Keratinocyte (primary cell): ENCODE measurements around the gene ITPR2. TPM values are rescaled to one million over a fixed set of nuclear protein-coding genes. Genes with fewer than 3 reads are reported as not detected.
"Not testable (repeated sequence)": the region's sequence is repeated elsewhere in the genome, so short reads cannot be mapped to it uniquely, and the experiment has no call there.

ENCODE experiments used
- DNase-seq: peaks from one replicate; pipeline ENCODE4 v3.0.0-alpha.2; 2011; ENCODE audit warnings: low read depth, missing footprints, low spot score
- FAIRE-seq: peaks from 2 replicates; lab custom pipeline; 2011; peaks lifted over from hg19 to GRCh38; lab: Jason Lieb, UNC
- H2AFZ ChIP-seq: 2 replicates; pipeline ENCODE4 v1.6.0; 2012; ENCODE audit warnings: low read length, control low read depth, inconsistent platforms; ENCODE audit not compliant: control insufficient read depth
- H3K27ac ChIP-seq: 2 replicates; pipeline ENCODE4 v1.5.1; 2011; ENCODE audit warnings: low read length; ENCODE audit not compliant: control insufficient read depth, insufficient read depth
- H3K27me3 ChIP-seq: 3 replicates; pipeline ENCODE4 v1.6.0; 2011; ENCODE audit warnings: low read length; ENCODE audit not compliant: control insufficient read depth, insufficient read depth; ENCODE audit errors: extremely low read depth
- H3K36me3 ChIP-seq, 2 experiments: 2 replicates in 1 of 2; 3 replicates in 1 of 2; pipeline ENCODE4 v1.5.1; 2011; ENCODE audit warnings: low read length in 2 of 2, mild to moderate bottlenecking in 1 of 2; ENCODE audit not compliant: control insufficient read depth in 2 of 2, insufficient read depth in 2 of 2; ENCODE audit errors: extremely low read depth in 1 of 2
- H3K4me1 ChIP-seq: 3 replicates; pipeline ENCODE4 v1.5.1; 2011; ENCODE audit warnings: low read length; ENCODE audit not compliant: control insufficient read depth, insufficient read depth; ENCODE audit errors: extremely low read depth
- H3K4me2 ChIP-seq: 3 replicates; pipeline ENCODE4 v1.6.0; 2011; ENCODE audit warnings: low read depth, low read length; ENCODE audit not compliant: control insufficient read depth, insufficient read depth; ENCODE audit errors: extremely low read depth
- H3K4me3 ChIP-seq, 3 experiments: fragments of 200-600 bp in 1 of 3; sonication (generic) in 1 of 3; 2 replicates in 2 of 3; 3 replicates in 1 of 3; pipeline ENCODE4 v1.5.1; 2011 to 2016; ENCODE audit warnings: low read length in 3 of 3, mild to moderate bottlenecking in 3 of 3, control low read depth in 2 of 3, inconsistent platforms in 1 of 3, low read depth in 1 of 3, mixed read lengths in 1 of 3, mixed run types in 1 of 3, moderate library complexity in 1 of 3; ENCODE audit not compliant: control insufficient read depth in 2 of 3, insufficient read depth in 2 of 3; ENCODE audit errors: extremely low read depth in 1 of 3
- H3K79me2 ChIP-seq: 2 replicates; pipeline ENCODE4 v1.6.0; 2012; ENCODE audit warnings: low read length; ENCODE audit not compliant: control insufficient read depth, insufficient read depth
- H3K9ac ChIP-seq: 3 replicates; pipeline ENCODE4 v1.6.0; 2011; ENCODE audit warnings: low read length; ENCODE audit not compliant: control insufficient read depth, insufficient read depth; ENCODE audit errors: extremely low read depth
- H3K9me1 ChIP-seq: 3 replicates; pipeline ENCODE4 v1.6.0; 2011; ENCODE audit warnings: low read length; ENCODE audit not compliant: control insufficient read depth, insufficient read depth; ENCODE audit errors: extremely low read depth
- H3K9me3 ChIP-seq: 2 replicates; pipeline ENCODE4 v1.5.1; 2012; ENCODE audit warnings: low read depth, low read length; ENCODE audit not compliant: control insufficient read depth
- H4K20me1 ChIP-seq: 3 replicates; pipeline ENCODE4 v1.6.0; 2011; ENCODE audit warnings: low read length; ENCODE audit not compliant: control insufficient read depth, insufficient read depth; ENCODE audit errors: extremely low read depth
- CTCF ChIP-seq, 3 experiments: IDR thresholded peaks in 1 of 3; conservative IDR thresholded peaks in 1 of 3; optimal IDR thresholded peaks in 1 of 3; 2 replicates in 2 of 3; 3 replicates in 1 of 3; pipeline versions ENCODE3 to v1.5.1; 2011; ENCODE audit warnings: low read length in 3 of 3, mild to moderate bottlenecking in 3 of 3, moderate library complexity in 2 of 3, control low read depth in 1 of 3, inconsistent platforms in 1 of 3; ENCODE audit not compliant: insufficient read depth in 2 of 3; ENCODE audit errors: extremely low read depth in 1 of 3
- EZH2 ChIP-seq: IDR thresholded peaks from one replicate; pipeline ENCODE4 v1.6.1; 2012; ENCODE audit warnings: inconsistent platforms, mild to moderate bottlenecking, low read length, moderate library complexity
- dilution Hi-C: fragments of 300-500 bp; cut with MboI; formaldehyde crosslinking; loops from one replicate; pipeline ENCODE4 v1.7.0; 2020; ENCODE audit warnings: low sequenced_read_pairs; ENCODE audit not compliant: extremely low pct_ligation_motif_present
- polyA plus RNA-seq, 5 experiments: library from polyadenylated mRNA; depleted of rRNA in 3 of 5; stranded (reverse) in 3 of 5; stranded (forward) in 1 of 5; unstranded in 1 of 5; fragments of >200 nt; gene quantifications; 1 replicate in 1 of 5; 2 replicates in 3 of 5; 3 replicates in 1 of 5; pipeline versions ENCODE4 v1.2.1 to v1.2.3, GENCODE V29; 2011 to 2012; ENCODE audit warnings: missing spikeins in 2 of 5, low read depth in 1 of 5, low replicate concordance in 1 of 5

The ITPR2 gene
- polyA plus RNA-seq, 1 donor (not counting 4 experiments of a cell fraction or from before 2014, with no cell fraction given) = 7.6 TPM

DNA sequence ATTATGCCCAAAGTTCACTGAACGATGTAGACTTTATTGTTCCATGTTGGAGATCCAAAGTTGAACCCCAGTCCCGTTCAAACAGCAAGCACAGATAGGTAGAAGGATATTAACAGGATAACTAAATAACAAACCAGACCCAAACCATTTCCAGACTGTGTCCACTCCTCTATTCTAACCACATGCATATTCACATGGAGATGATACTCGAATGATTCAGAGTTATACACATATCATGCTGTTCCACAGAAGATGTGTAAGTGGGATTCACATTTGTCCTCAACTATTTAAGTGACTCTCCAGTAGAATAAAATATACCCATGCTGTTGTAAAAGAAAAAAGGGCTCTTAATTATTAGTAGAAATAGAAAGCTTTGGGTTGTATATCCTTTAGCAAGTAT is 185.9 kb downstream of the ITPR2 start:
- H3K27ac ChIP-seq = no peak overlapping the region
- no peak overlapping the region for H2AFZ ChIP-seq
- H3K36me3 ChIP-seq = peaks cover 0 to 2% of the 10 kb centered on the region in 2 experiments
- H3K27me3 ChIP-seq = no peaks in the 10 kb centered on the region
- no peak overlapping the region for H3K4me2 ChIP-seq
- DNase-seq (no peak), FAIRE-seq (no peak)
- H4K20me1 ChIP-seq = no peaks in the 10 kb centered on the region
- H3K4me1 ChIP-seq = peaks cover 9% of the 10 kb centered on the region
- no peaks in the 10 kb centered on the region for H3K9me1 ChIP-seq
- no peak overlapping the region for H3K9ac ChIP-seq
- no peaks in the 10 kb centered on the region for H3K79me2 ChIP-seq
- dilution Hi-C loops = no loop called here
- no peak overlapping the region for H3K4me3 ChIP-seq
- no peaks in the 10 kb centered on the region for H3K9me3 ChIP-seq
- TF ChIP-seq CTCF (optimal IDR thresholded peaks at IDR 0.05 in 1 of 3, IDR thresholded peaks at IDR 0.05 in 1 of 3, conservative IDR thresholded peaks at IDR 0.05 in 1 of 3; ENCODE audit: extremely low read depth in 1 of 3, insufficient read depth in 2 of 3, low read length in 3 of 3) (no peak), EZH2 (no peak)

DNA sequence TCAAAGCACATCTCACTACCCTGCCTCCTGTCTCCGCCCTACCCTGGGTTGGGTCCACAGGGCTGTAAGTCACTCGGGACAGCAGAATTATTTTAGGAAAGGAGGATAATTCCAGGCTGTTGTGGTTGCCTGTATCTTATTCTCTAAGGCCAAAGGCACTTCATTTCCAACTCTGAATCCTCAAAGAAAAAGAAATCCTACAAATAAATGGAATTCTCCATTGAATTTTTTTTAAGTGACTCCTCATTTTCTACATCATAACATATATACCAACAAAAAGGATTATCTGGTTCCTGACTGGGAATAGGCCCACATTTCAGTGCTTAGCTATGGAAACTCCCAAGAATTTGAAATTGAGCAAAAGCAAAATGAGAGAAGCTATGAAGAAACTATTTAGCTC is 186.4 kb downstream of the ITPR2 start:
- FAIRE-seq = no peak
- dilution Hi-C loops = no loop called here

GRCh38 chr12:26644376-26644775 is 188.6 kb downstream of the ITPR2 start:
- DNase-seq, H3K79me2 ChIP-seq, H3K27me3 ChIP-seq, H3K36me3 ChIP-seq, H4K20me1 ChIP-seq, dilution Hi-C loops, H3K4me2 ChIP-seq, H3K9ac ChIP-seq, H3K4me1 ChIP-seq, H3K27ac ChIP-seq, FAIRE-seq, H2AFZ ChIP-seq, H3K9me3 ChIP-seq, H3K9me1 ChIP-seq, H3K4me3 ChIP-seq: not testable (repeated sequence)

More for the DNA sequence above, 186.4 kb downstream of the ITPR2 start:
- no peak overlapping the region for H3K27ac ChIP-seq
- no peaks in the 10 kb centered on the region for H3K9me1 ChIP-seq
- DNase-seq = no peak
- no peaks in the 10 kb centered on the region for H3K79me2 ChIP-seq
- no peak overlapping the region for H3K4me2 ChIP-seq
- no peak for TF ChIP-seq CTCF (optimal IDR thresholded peaks at IDR 0.05 in 1 of 3, IDR thresholded peaks at IDR 0.05 in 1 of 3, conservative IDR thresholded peaks at IDR 0.05 in 1 of 3; ENCODE audit: extremely low read depth in 1 of 3, insufficient read depth in 2 of 3, low read length in 3 of 3)
- TF ChIP-seq EZH2 = no peak
- no peaks in the 10 kb centered on the region for H3K27me3 ChIP-seq
- H2AFZ ChIP-seq = no peak overlapping the region
- H3K4me3 ChIP-seq = no peak overlapping the region
- H3K9me3 ChIP-seq = no peaks in the 10 kb centered on the region
- H3K36me3 ChIP-seq = peaks cover 0 to 2% of the 10 kb centered on the region in 2 experiments
- H4K20me1 ChIP-seq = no peaks in the 10 kb centered on the region
- no peak overlapping the region for H3K9ac ChIP-seq
- H3K4me1 ChIP-seq = peaks cover 9% of the 10 kb centered on the region
